ENCODE measurements around the gene IGF1. TPM values are rescaled to one million over a fixed set of nuclear protein-coding genes. Genes with fewer than 3 reads are reported as not detected.

IGF1 gene
- total and polyA plus RNA-seq, 10 of the 15 experiments (the other 5 are each of a cell fraction or from before 2014, with no cell fraction given): 2.4 to 9.2 (median 3.5) TPM

DNA sequence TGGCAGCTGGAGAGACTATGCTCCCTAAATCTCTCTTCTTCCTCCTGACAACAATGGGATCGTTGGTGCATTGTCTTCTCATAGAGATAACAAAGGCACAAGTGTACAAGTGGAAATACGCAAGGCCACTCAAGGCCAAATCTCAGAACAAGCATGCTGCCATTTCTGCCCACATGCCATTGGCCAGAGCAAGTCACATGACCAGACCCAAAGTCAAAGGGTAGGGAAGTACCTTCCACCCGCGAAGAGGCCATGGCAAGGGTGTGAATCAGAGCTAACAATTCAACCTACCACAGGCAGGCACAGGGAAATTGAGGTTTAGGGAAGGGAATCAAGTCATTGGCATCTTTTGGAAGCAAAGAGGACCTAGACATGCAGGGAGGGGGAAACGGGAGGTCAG, 38.5 kb upstream of the IGF1 start:
- Histone ChIP-seq H3K79me2 (ENCODE audit: control insufficient read depth, insufficient read depth, low read length) (no peaks in the 10 kb centered on the region), H3K4me2 (ENCODE audit: control insufficient read depth, insufficient read depth) (no peak overlapping the region), H3K9me3 (replicated peaks; ENCODE audit: control insufficient read depth, insufficient read depth, low read length) (no peaks in the 10 kb centered on the region; the same call in 2 of the 3 replicates), H3K27me3 (replicated peaks in 1 of 2; ENCODE audit: control insufficient read depth in 2 of 2, insufficient read depth in 2 of 2, low read length in 1 of 2) (no peaks in the 10 kb centered on the region), H3K36me3 (ENCODE audit: control insufficient read depth in 2 of 2, insufficient read depth in 2 of 2, low read length in 1 of 2) (no peaks in the 10 kb centered on the region), H2AFZ (ENCODE audit: control insufficient read depth, low read depth, low read length) (no peak overlapping the region), H3K27ac (ENCODE audit: control insufficient read depth, insufficient read depth) (no peak overlapping the region), H3K9ac (ENCODE audit: control insufficient read depth, insufficient read depth, low read length) (no peak overlapping the region), H3K4me1 (ENCODE audit: control insufficient read depth, insufficient read depth, low read length) (peaks cover 2% of the 10 kb centered on the region; the same call in 1 of the 2 replicates), H3K4me3 (no peak overlapping the region), H4K20me1 (ENCODE audit: control insufficient read depth, insufficient read depth) (no peaks in the 10 kb centered on the region)
- intact Hi-C loops (cut with micrococcal nuclease; ENCODE audit: unreplicated experiment) (no loop called here), in situ Hi-C loops (cut with MboI) (no loop called here)
- ChIA-PET RAD21 (ENCODE audit: unreplicated experiment) (no interaction called here), CTCF (interaction anchor here (1.1 kb wide), 2 partner anchors 35 to 297 kb away, joined by 3 to 4 read pairs; no protein-coding TSS in a partner anchor), SMC1A (ENCODE audit: uncharacterized antibody, unreplicated experiment) (interaction anchor here (1.2 to 4.2 kb wide), 3 partner anchors 7 to 219 kb away, joined by 4 to 21 read pairs (median 5); no protein-coding TSS in a partner anchor), POLR2A (no interaction called here)
- TF ChIP-seq, protein P1, sequence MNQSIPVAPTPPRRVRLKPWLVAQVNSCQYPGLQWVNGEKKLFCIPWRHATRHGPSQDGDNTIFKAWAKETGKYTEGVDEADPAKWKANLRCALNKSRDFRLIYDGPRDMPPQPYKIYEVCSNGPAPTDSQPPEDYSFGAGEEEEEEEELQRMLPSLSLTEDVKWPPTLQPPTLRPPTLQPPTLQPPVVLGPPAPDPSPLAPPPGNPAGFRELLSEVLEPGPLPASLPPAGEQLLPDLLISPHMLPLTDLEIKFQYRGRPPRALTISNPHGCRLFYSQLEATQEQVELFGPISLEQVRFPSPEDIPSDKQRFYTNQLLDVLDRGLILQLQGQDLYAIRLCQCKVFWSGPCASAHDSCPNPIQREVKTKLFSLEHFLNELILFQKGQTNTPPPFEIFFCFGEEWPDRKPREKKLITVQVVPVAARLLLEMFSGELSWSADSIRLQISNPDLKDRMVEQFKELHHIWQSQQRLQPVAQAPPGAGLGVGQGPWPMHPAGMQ (IDR thresholded peaks at IDR 0.05; ENCODE audit: borderline replicate concordance): no peak
- TF ChIP-seq HDAC6 (IDR thresholded peaks at IDR 0.05; ENCODE audit: unreplicated experiment): no peak
- no peak for TF ChIP-seq RELA (IDR thresholded peaks at IDR 0.05; ENCODE audit: borderline replicate concordance, partially characterized antibody)
- no peak for TF ChIP-seq CEBPB (IDR thresholded peaks at IDR 0.05; ENCODE audit: borderline replicate concordance in 1 of 2, low read depth in 2 of 2, low read length in 2 of 2)
- no peak for TF ChIP-seq PML (IDR thresholded peaks at IDR 0.05; ENCODE audit: low read length)
- no peak for TF ChIP-seq MYC (IDR thresholded peaks at IDR 0.05; ENCODE audit: insufficient read depth, insufficient read length, insufficient replicate concordance, low read length, severe bottlenecking)
- TF ChIP-seq CHD2 (IDR thresholded peaks at IDR 0.05; ENCODE audit: borderline replicate concordance, low read depth, low read length): no peak
- TF ChIP-seq POLR2A (IDR thresholded peaks at IDR 0.05; ENCODE audit: low read depth, low read length): no peak
- TF ChIP-seq TCF12 (IDR thresholded peaks at IDR 0.05; ENCODE audit: low read depth, low read length): no peak
- TF ChIP-seq PAX8 (IDR thresholded peaks at IDR 0.05): no peak
- TF ChIP-seq ZNF217 (IDR thresholded peaks at IDR 0.05): no peak
- TF ChIP-seq, protein P2, sequence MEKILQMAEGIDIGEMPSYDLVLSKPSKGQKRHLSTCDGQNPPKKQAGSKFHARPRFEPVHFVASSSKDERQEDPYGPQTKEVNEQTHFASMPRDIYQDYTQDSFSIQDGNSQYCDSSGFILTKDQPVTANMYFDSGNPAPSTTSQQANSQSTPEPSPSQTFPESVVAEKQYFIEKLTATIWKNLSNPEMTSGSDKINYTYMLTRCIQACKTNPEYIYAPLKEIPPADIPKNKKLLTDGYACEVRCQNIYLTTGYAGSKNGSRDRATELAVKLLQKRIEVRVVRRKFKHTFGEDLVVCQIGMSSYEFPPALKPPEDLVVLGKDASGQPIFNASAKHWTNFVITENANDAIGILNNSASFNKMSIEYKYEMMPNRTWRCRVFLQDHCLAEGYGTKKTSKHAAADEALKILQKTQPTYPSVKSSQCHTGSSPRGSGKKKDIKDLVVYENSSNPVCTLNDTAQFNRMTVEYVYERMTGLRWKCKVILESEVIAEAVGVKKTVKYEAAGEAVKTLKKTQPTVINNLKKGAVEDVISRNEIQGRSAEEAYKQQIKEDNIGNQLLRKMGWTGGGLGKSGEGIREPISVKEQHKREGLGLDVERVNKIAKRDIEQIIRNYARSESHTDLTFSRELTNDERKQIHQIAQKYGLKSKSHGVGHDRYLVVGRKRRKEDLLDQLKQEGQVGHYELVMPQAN (conservative IDR thresholded peaks at IDR 0.05): no peak
- no peak for DNase-seq (ENCODE audit: low read depth, low spot score)
- no TSS peak for BruUV-seq (replicated peaks)
- FAIRE-seq: no peak
- 49% methylated on average over 5 of the region's 5 CpGs for WGBS (ENCODE audit: insufficient coverage, insufficient replicate concordance, low lambda C conversion rate, missing lambda C conversion rate)
- no peak for ATAC-seq
